Adrenal gland (tissue), 5 donors: ENCODE results near the gene AHDC1.

Source experiments
- CTCF ChIP-seq, 6 experiments: fragments of 450-650 bp in 4 of 6; fragments of 200-600 bp in 2 of 6; sonication (generic) in 1 of 6; IDR thresholded peaks; 1 replicate in 5 of 6; 2 replicates in 1 of 6; pipeline versions ENCODE4 v1.5.1 to v1.8.0; 2016 to 2021; ENCODE audit warnings: antibody characterized with exemption in 6 of 6, mild to moderate bottlenecking in 2 of 6, moderate library complexity in 1 of 6
- POLR2A ChIP-seq, 2 donors: fragments of 450-650 bp; IDR thresholded peaks; one replicate each; pipeline ENCODE4 v1.6.1; 2017; ENCODE audit warnings: antibody characterized with exemption in 2 of 2, mild to moderate bottlenecking in 2 of 2, moderate library complexity in 1 of 2
- donor health status: DM: no; HTN: no; CAD: no.

GRCh38 chr1:27615346-27616192, 11.6 kb upstream of the AHDC1 start:
- TF ChIP-seq CTCF (IDR thresholded peaks at IDR 0.05) (no peak), POLR2A (IDR thresholded peaks at IDR 0.05) (no peak)
